Fibroblast of mammary gland (primary cell): ENCODE results near the gene COL26A1.

Experiments used
- DNase-seq: peaks from one replicate; pipeline ENCODE4 v3.0.0-alpha.2; 2010; ENCODE audit warnings: low read depth
- H3K4me3 ChIP-seq: 2 replicates; pipeline ENCODE4 v1.5.1; 2011; ENCODE audit warnings: low read depth, mild to moderate bottlenecking, low read length, moderate library complexity; ENCODE audit not compliant: control insufficient read depth
- TF ChIP-seq, protein P1 (sequence below): conservative IDR thresholded peaks from 2 replicates; pipeline ENCODE4 v1.5.1; 2011; ENCODE audit warnings: low read depth, low read length, inconsistent platforms; ENCODE audit not compliant: control insufficient read depth, insufficient read depth

COL26A1 gene

DNA sequence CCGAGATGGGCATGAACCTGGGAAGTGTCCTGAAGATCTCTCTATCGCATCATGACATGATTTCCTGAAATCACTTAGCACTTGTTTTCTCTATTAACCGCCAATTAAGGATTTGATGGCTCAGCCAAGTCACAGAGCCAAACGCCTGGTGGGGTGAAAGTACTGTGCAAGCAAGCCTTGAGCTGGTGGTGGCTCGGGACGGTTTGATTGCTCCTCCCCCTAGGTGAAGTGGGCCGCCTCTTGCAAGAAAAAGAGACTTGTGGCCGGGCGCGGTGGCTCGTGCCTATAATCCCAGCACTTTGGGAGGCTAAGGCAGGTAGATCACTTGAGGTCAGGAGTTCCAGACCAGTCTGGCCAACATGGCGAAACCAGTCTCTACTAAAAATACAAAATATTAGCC lies 50.3 kb downstream of the COL26A1 start:
- TF ChIP-seq, protein P1, sequence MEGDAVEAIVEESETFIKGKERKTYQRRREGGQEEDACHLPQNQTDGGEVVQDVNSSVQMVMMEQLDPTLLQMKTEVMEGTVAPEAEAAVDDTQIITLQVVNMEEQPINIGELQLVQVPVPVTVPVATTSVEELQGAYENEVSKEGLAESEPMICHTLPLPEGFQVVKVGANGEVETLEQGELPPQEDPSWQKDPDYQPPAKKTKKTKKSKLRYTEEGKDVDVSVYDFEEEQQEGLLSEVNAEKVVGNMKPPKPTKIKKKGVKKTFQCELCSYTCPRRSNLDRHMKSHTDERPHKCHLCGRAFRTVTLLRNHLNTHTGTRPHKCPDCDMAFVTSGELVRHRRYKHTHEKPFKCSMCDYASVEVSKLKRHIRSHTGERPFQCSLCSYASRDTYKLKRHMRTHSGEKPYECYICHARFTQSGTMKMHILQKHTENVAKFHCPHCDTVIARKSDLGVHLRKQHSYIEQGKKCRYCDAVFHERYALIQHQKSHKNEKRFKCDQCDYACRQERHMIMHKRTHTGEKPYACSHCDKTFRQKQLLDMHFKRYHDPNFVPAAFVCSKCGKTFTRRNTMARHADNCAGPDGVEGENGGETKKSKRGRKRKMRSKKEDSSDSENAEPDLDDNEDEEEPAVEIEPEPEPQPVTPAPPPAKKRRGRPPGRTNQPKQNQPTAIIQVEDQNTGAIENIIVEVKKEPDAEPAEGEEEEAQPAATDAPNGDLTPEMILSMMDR: no peak
- H3K4me3 ChIP-seq: no peak overlapping the region
- DNase-seq: no peak

DNA sequence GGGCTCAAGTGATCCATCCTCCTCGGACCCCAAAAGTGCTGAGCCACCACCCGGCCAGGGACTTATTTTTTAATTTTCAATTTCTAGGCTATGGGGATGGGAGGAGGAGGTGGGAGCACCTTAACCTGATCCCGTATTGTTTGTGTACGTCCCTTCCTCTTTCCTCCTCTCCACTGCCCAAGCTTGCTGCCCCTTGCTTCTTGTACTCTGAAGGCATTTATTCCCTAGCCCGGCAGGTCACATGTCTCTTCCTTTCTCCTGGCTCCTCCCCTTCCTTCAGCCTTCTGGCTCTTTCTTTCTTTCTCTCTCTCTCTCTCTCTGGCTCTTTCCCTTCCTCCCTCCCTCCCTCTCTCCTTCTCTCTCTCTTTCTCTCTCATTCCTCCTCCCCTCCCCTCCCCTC lies 56.0 kb downstream of the COL26A1 start:
- TF ChIP-seq, protein P1: no peak
- no peak overlapping the region for H3K4me3 ChIP-seq
- DNase-seq: no peak

DNA sequence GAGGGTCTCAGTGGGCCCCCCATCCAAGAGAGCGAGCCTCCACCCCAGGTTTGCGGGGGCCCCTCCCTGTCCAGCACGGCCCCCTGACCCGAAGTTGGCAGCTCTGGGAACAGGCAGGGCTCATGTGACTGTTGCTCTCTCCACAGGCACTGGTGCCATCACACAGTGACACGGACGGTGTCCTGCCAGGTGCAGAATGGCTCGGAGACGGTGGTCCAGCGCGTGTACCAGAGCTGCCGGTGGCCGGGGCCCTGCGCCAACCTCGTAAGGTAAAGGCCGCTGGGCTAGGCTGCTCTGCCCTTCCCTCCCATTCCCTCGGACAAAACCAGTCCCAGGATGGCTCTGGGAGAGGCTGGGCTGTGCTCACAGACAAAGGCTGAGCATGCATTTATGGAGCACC lies 57.2 kb downstream of the COL26A1 start:
- TF ChIP-seq, protein P1: no peak
- H3K4me3 ChIP-seq: no peak overlapping the region
- no peak for DNase-seq

DNA sequence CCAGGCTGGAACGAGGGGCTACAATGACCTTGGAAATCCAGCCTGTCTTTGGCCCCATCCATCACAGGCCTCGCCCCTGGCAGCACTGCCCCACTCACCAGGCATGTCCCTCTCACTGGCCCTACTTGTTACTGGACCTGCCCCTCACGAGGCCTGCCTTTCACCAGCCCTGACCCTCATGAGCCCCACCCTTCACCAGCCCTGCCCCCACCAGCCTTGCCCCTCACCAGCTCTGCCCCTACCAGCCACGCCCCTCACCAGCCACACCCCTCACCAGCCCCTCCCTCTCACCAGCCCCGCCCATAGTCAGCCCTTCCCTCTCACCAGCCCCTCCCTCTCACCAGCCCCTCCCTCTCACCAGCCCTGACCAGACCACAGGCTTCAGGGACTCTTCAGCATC lies 57.8 kb downstream of the COL26A1 start:
- no peak for DNase-seq
- H3K4me3 ChIP-seq: no peak overlapping the region
- TF ChIP-seq, protein P1: no peak

DNA sequence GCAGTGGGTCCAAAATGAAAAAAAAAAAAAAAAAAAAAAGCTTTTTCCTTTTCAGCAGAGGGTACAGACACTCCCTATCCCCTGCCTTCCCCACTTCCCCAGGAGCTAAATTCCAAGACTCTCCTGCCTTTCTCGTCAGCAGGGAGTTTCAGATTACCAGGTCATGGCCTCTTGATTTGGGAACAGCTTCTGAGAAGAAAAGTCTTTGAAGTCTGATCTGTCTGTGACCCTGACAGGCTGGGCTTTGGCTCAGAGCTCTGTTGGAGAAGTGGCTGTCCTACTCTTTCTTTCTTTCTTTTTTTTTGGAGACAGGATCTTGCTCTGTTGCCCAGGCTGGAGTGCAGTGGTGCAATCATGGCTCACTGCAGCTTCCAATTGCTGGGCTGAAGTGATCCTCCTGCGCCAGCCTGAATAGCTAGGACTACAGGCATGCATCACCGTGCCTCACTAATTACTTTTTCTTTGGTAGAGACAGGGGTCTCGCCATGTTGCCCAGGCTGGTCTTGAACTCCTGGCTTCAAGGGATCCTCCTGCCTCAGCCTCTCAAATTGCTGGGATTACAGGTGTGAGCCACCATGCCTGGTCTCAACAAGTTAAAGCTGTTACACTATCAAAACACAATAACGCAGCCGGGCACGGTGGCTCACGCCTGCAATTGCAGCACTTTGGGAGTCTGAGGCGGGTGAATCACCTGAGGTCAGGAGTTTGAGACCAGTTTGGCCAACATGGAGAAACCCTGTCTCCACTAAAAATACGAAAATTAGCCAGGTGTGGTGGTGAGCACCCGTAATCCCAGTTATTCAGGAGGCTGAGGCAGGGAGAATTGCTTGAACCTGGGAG lies 59.9 kb downstream of the COL26A1 start:
- TF ChIP-seq, protein P1: no peak
- DNase-seq: no peak
- no peak overlapping the region for H3K4me3 ChIP-seq

DNA sequence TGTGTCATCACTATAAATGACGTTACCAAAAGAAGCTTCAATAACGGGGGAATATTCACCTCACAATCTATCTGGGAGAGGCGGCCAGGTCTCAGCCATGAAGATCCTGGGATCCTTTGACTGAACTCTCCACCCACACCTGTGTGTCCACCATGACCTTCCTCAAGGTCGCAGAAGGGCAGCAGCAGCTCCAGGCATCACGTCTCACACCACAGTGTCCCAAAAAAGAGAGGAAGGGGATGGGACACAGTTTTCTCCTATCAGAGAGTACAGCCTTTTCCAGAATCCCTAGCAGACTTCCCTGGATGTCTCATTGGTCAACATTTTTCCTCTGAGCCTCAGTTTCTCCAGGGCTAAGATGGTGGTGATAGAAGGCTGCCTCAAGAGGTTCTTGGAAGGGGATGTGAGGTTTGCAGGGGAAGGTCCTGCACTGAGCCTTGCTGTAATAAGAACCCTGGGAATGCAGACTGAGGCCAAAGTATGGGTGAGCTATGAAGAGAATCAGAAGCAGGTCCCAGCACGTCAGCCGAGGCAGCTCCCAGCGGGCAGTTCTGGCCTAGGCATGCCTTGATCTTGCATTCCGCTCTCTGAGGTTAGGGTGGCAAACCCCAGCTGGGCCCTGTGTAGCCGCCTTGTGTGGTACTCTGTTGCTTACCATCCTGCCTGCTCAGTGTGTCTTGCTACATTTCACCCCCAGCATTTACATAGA lies 63.8 kb downstream of the COL26A1 start:
- TF ChIP-seq, protein P1: no peak
- DNase-seq: no peak
- H3K4me3 ChIP-seq: no peak overlapping the region
